A549 (cell line): ENCODE measurements around the gene UBB. TPM values are rescaled to one million over a fixed set of nuclear protein-coding genes. Genes with fewer than 3 reads are reported as not detected.

Source experiments
- ATAC-seq, 2 experiments: fragments of 200-7000 bp in 1 of 2; fragments of >200 bp in 1 of 2; cut with Nextera tagmentation in 1 of 2; cut with Tn5 transposase in 1 of 2; 3 replicates each; pipeline versions ENCODE4 v1.8.0 to v1.9.1; 2018 to 2020; ENCODE audit warnings: mild to moderate bottlenecking in 1 of 2, moderate library complexity in 1 of 2
- CTCF ChIA-PET: fragments of 300-600 bp; sonication (Branson Sonifier 250); formaldehyde crosslinking; extraction: SDS; loops from one replicate; lab custom pipeline; 2021; ENCODE audit warnings: antibody characterized with exemption, inconsistent platforms; lab: Yijun Ruan, JAX
- POLR2A ChIA-PET: fragments of 350-600 bp; formaldehyde crosslinking; extraction: SDS; loops from one replicate; lab custom pipeline; 2021; ENCODE audit warnings: antibody characterized with exemption, inconsistent platforms; lab: Yijun Ruan, JAX
- DNase-seq, 2 experiments: peaks; one replicate each; pipeline versions ENCODE4 v3.0.0 to v3.0.0-alpha.2; 2011 to 2016; ENCODE audit warnings: low read depth in 1 of 2, low spot score in 1 of 2
- FAIRE-seq: peaks from 2 replicates; lab custom pipeline; 2011; peaks lifted over from hg19 to GRCh38; lab: Jason Lieb, UNC
- H3K27ac ChIP-seq, 2 experiments: fragments of >200 bp; sonication (Bioruptor Twin); formaldehyde crosslinking; 3 replicates each; pipeline ENCODE4 v1.5.1; 2016 to 2017
- H3K4me1 ChIP-seq: fragments of >200 bp; sonication (Bioruptor Twin); formaldehyde crosslinking; 3 replicates; pipeline ENCODE4 v1.6.1; 2016
- H3K4me2 ChIP-seq: fragments of >200 bp; sonication (Bioruptor Twin); formaldehyde crosslinking; 3 replicates; pipeline ENCODE4 v1.6.1; 2016
- H3K4me3 ChIP-seq: fragments of >200 bp; sonication (Bioruptor Twin); formaldehyde crosslinking; 3 replicates; pipeline ENCODE4 v1.5.1; 2016
- H3K9me3 ChIP-seq: fragments of >200 bp; sonication (Bioruptor Twin); formaldehyde crosslinking; 3 replicates; pipeline ENCODE4 v1.6.1; 2016
- BHLHE40 ChIP-seq: IDR thresholded peaks from 2 replicates; pipeline ENCODE4 v1.6.1; 2012; ENCODE audit warnings: low read depth, low read length, inconsistent platforms
- CBX2 ChIP-seq: fragments of 200-600 bp; sonication (generic); IDR thresholded peaks from 2 replicates; pipeline ENCODE4 v1.6.1; 2016; ENCODE audit warnings: low read depth, mild to moderate bottlenecking, borderline replicate concordance
- CEBPB ChIP-seq, 2 experiments: fragments of >200 bp in 1 of 2; sonication (Bioruptor Twin) in 1 of 2; formaldehyde crosslinking in 1 of 2; IDR thresholded peaks; 2 replicates each; pipeline ENCODE4 v1.6.1; 2012 to 2016
- CHD2 ChIP-seq: fragments of 150-350 bp; IDR thresholded peaks from 2 replicates; pipeline ENCODE4 v1.6.1; 2014; ENCODE audit warnings: low read length; ENCODE audit not compliant: partially characterized antibody
- CHD4 ChIP-seq: fragments of 200-600 bp; sonication (generic); IDR thresholded peaks from 2 replicates; pipeline ENCODE4 v1.6.1; 2016; ENCODE audit warnings: antibody characterized with exemption, mild to moderate bottlenecking, borderline replicate concordance
- EHF ChIP-seq: fragments of 250-450 bp; sonication (Bioruptor Pico); IDR thresholded peaks from 2 replicates; pipeline ENCODE4 v1.5.0; 2020; ENCODE audit warnings: mild to moderate bottlenecking
- EHMT2 ChIP-seq: fragments of 200-600 bp; sonication (generic); IDR thresholded peaks from 2 replicates; pipeline ENCODE4 v1.6.1; 2016; ENCODE audit warnings: antibody characterized with exemption, low read depth, mild to moderate bottlenecking, moderate library complexity
- ESRRA ChIP-seq: fragments of 150-350 bp; IDR thresholded peaks from 2 replicates; pipeline ENCODE4 v1.6.1; 2014; ENCODE audit warnings: mild to moderate bottlenecking, low read length, borderline replicate concordance
- FOXS1 ChIP-seq: fragments of 250-450 bp; sonication (Bioruptor Pico); IDR thresholded peaks from 2 replicates; pipeline ENCODE4 v1.5.0; 2020; ENCODE audit warnings: mild to moderate bottlenecking, moderate library complexity
- HOXB13 ChIP-seq: fragments of 250-450 bp; sonication (Bioruptor Pico); IDR thresholded peaks from 2 replicates; pipeline ENCODE4 v1.5.0; 2020; ENCODE audit warnings: low read depth, mild to moderate bottlenecking, moderate library complexity
- JUNB ChIP-seq: fragments of >200 bp; sonication (Bioruptor Twin); formaldehyde crosslinking; IDR thresholded peaks from 2 replicates; pipeline ENCODE4 v1.6.1; 2016
- KDM5A ChIP-seq: fragments of 200-600 bp; sonication (generic); IDR thresholded peaks from 2 replicates; pipeline ENCODE4 v1.6.1; 2016; ENCODE audit warnings: antibody characterized with exemption, mild to moderate bottlenecking
- MAFK ChIP-seq: fragments of 450-650 bp; IDR thresholded peaks from 2 replicates; pipeline ENCODE4 v1.6.1; 2014; ENCODE audit not compliant: partially characterized antibody
- MYC ChIP-seq: IDR thresholded peaks from 2 replicates; pipeline ENCODE4 v1.6.1; 2012; ENCODE audit warnings: mild to moderate bottlenecking, inconsistent platforms, low read length, improper control_type of control experiment, borderline replicate concordance
- NPAS2 ChIP-seq: fragments of 250-450 bp; sonication (Bioruptor Pico); IDR thresholded peaks from 2 replicates; pipeline ENCODE4 v1.8.0; 2022; ENCODE audit warnings: mild to moderate bottlenecking, moderate library complexity, borderline replicate concordance
- POLR2A ChIP-seq: IDR thresholded peaks from 2 replicates; pipeline ENCODE4 v1.6.1; 2012; ENCODE audit warnings: mild to moderate bottlenecking, low read length
- RAD21 ChIP-seq, 2 experiments: fragments of >200 bp in 1 of 2; sonication (Bioruptor Twin) in 1 of 2; formaldehyde crosslinking in 1 of 2; IDR thresholded peaks in 1 of 2; conservative IDR thresholded peaks in 1 of 2; 2 replicates in 1 of 2; 3 replicates in 1 of 2; pipeline ENCODE4 v1.6.1; 2012 to 2018; ENCODE audit warnings: inconsistent platforms in 1 of 2
- RCOR1 ChIP-seq: fragments of 150-350 bp; IDR thresholded peaks from 2 replicates; pipeline ENCODE4 v1.6.1; 2014; ENCODE audit warnings: antibody characterized with exemption, low read length, low read depth
- TFCP2L1 ChIP-seq: fragments of 250-450 bp; sonication (Bioruptor Pico); IDR thresholded peaks from 2 replicates; pipeline ENCODE4 v1.5.0; 2021; ENCODE audit warnings: mild to moderate bottlenecking
- TP53 ChIP-seq: fragments of 250-450 bp; sonication (Bioruptor Pico); IDR thresholded peaks from 2 replicates; pipeline ENCODE4 v1.5.0; 2021; ENCODE audit warnings: mild to moderate bottlenecking, moderate library complexity
- ZC3H11A ChIP-seq: fragments of 450-650 bp; IDR thresholded peaks from 2 replicates; pipeline ENCODE4 v1.6.1; 2014; ENCODE audit warnings: antibody characterized with exemption, mild to moderate bottlenecking
- ZFP36 ChIP-seq: fragments of 450-650 bp; IDR thresholded peaks from 2 replicates; pipeline ENCODE4 v1.6.1; 2014; ENCODE audit warnings: borderline replicate concordance; ENCODE audit not compliant: partially characterized antibody
- ZNF302 ChIP-seq: fragments of 250-450 bp; sonication (Bioruptor Pico); IDR thresholded peaks from 2 replicates; pipeline ENCODE4 v1.9.0; 2021; ENCODE audit warnings: inconsistent platforms, mild to moderate bottlenecking, moderate library complexity
- ZSCAN20 ChIP-seq: fragments of 250-450 bp; sonication (Bioruptor Pico); IDR thresholded peaks from 2 replicates; pipeline ENCODE4 v1.8.0; 2022; ENCODE audit warnings: mild to moderate bottlenecking, moderate library complexity
- WGBS: methylation state at CpG from one replicate; pipeline ENCODE4 v1.1.6; 2017; ENCODE audit errors: missing lambda C conversion rate; 5-methylcytosine and 5-hydroxymethylcytosine counted together
- polyA plus RNA-seq, 4 experiments: library from polyadenylated mRNA; depleted of rRNA in 3 of 4; stranded (reverse); fragments of >200 nt; fragmentation: RNase III in 1 of 4; extraction: RNeasy Plus Mini Kit Qiagen cat#74134 plus additional on column Dnase treatment in 1 of 4; gene quantifications; 2 replicates in 3 of 4; 3 replicates in 1 of 4; pipeline ENCODE4 v1.2.3, GENCODE V29; 2011 to 2017
- TF ChIP-seq, protein P1 (sequence below): fragments of 250-450 bp; sonication (Bioruptor Pico); IDR thresholded peaks from 2 replicates; pipeline ENCODE4 v1.5.0; 2021; ENCODE audit warnings: mild to moderate bottlenecking, moderate library complexity, borderline replicate concordance
- TF ChIP-seq, protein P2 (sequence below): fragments of 250-450 bp; sonication (Bioruptor Pico); IDR thresholded peaks from 2 replicates; pipeline ENCODE4 v1.5.0; 2020; ENCODE audit warnings: low read depth, mild to moderate bottlenecking, moderate library complexity
- TF ChIP-seq, protein P3 (sequence below): fragments of >200 bp; sonication (Bioruptor Twin); formaldehyde crosslinking; IDR thresholded peaks from 2 replicates; pipeline ENCODE4 v1.6.1; 2016
- TF ChIP-seq, protein P4 (sequence below): IDR thresholded peaks from 2 replicates; pipeline ENCODE4 v1.6.1; 2012

Gene UBB
- polyA plus RNA-seq, 2 of the 4 experiments (the other 2 are of a cell fraction): 2,404 to 2,851 TPM

DNA sequence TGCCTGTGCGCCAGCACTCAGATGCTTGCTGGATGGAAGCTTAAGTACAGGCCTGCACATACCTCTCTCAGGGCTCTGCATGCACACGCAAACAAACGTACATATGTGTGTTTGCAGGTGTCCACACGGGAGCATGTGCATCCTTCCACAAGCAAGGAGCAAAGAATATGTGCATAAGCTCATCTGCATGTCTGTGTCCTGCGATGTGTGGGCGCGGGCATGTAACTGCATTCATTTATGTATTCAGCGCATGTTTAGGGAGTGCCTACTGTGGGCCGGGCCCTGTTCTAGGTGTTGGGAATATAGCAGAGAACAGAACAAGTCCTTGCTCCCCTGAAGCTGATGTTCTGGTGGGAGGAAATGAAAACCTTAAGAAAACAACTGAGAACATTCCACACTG, 48.2 kb downstream of the UBB start:
- WGBS: 95% methylated on average over 9 of the region's 9 CpGs
- 0 out of 3 replicates have a peak, but pooled peaks cover 3% of the 10 kb centered on the region for H3K4me1 ChIP-seq
- H3K9me3 ChIP-seq: no peaks in the 10 kb centered on the region
- FAIRE-seq (no peak), ATAC-seq (0 out of 6 replicates have a peak, but pooled peaks of 1 of the 2 experiments have one; percentile 16), DNase-seq (no peak)
- no peak overlapping the region for H3K4me2 ChIP-seq
- ChIA-PET CTCF (interaction anchor here (1.1 to 6.1 kb wide), 9 partner anchors 9 to 160 kb away, joined by 3 to 69 read pairs (median 15); partner anchors contain the start of gene TRPV2), POLR2A (interaction anchor here (1.6 to 4.5 kb wide), 2 partner anchors 9 to 12 kb away, joined by 7 to 43 read pairs; no protein-coding TSS in a partner anchor)
- TF ChIP-seq, protein P1, sequence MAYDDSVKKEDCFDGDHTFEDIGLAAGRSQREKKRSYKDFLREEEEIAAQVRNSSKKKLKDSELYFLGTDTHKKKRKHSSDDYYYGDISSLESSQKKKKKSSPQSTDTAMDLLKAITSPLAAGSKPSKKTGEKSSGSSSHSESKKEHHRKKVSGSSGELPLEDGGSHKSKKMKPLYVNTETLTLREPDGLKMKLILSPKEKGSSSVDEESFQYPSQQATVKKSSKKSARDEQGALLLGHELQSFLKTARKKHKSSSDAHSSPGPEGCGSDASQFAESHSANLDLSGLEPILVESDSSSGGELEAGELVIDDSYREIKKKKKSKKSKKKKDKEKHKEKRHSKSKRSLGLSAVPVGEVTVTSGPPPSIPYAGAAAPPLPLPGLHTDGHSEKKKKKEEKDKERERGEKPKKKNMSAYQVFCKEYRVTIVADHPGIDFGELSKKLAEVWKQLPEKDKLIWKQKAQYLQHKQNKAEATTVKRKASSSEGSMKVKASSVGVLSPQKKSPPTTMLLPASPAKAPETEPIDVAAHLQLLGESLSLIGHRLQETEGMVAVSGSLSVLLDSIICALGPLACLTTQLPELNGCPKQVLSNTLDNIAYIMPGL (CRISPR knock-in tag): no peak
- TF ChIP-seq, protein P2, sequence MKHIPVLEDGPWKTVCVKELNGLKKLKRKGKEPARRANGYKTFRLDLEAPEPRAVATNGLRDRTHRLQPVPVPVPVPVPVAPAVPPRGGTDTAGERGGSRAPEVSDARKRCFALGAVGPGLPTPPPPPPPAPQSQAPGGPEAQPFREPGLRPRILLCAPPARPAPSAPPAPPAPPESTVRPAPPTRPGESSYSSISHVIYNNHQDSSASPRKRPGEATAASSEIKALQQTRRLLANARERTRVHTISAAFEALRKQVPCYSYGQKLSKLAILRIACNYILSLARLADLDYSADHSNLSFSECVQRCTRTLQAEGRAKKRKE: no peak
- TF ChIP-seq FOXS1 (CRISPR knock-in tag): no peak
- no peak for TF ChIP-seq RAD21 (conservative IDR thresholded peaks at IDR 0.05 in 1 of 2, IDR thresholded peaks at IDR 0.05 in 1 of 2)
- TF ChIP-seq ZFP36: no peak
- no peak for TF ChIP-seq TFCP2L1 (CRISPR knock-in tag)
- TF ChIP-seq MAFK: no peak
- TF ChIP-seq ZSCAN20 (CRISPR knock-in tag): no peak
- TF ChIP-seq KDM5A: no peak
- no peak for TF ChIP-seq TP53
- no peak overlapping the region for H3K27ac ChIP-seq
- H3K4me3 ChIP-seq: no peak overlapping the region

DNA sequence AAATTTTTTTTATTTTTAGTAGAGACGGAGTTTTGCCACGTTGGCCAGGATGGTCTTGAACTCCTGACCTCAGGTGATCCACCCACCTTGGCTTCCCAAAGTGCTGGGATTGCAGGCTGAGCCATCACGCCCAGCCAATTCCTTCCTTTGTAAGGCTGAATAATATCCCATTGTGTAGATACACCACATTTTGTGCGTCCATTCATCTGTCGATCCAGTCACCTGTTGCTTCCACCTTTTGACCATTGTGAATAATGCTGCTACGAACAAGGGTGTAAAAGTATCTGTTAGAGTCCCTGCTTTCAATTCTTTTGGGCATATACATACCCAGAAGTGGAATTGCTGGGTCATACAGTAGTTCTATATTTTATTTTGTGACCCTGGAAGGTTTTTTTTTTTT, 49.8 kb downstream of the UBB start:
- no peak for TF ChIP-seq EHF (CRISPR knock-in tag)
- no peak for TF ChIP-seq ESRRA
- TF ChIP-seq POLR2A: no peak
- 0 out of 3 replicates have a peak, but pooled peaks cover 3% of the 10 kb centered on the region for H3K4me1 ChIP-seq
- no peak overlapping the region for H3K27ac ChIP-seq
- ATAC-seq (no peak), FAIRE-seq (no peak), DNase-seq (no peak)
- no peaks in the 10 kb centered on the region for H3K9me3 ChIP-seq
- ChIA-PET POLR2A (interaction anchor here (0.6 to 4.5 kb wide), 3 partner anchors 8 to 215 kb away, joined by 3 to 43 read pairs (median 3); partner anchors contain the start of genes NCOR1 and UBB), CTCF (interaction anchor here (0.6 to 6.1 kb wide), 7 partner anchors 8 to 91 kb away, joined by 3 to 69 read pairs (median 15); partner anchors contain the start of gene TRPV2)
- WGBS: 82% methylated on average over 6 of the region's 6 CpGs
- H3K4me2 ChIP-seq: no peak overlapping the region
- H3K4me3 ChIP-seq: no peak overlapping the region

DNA sequence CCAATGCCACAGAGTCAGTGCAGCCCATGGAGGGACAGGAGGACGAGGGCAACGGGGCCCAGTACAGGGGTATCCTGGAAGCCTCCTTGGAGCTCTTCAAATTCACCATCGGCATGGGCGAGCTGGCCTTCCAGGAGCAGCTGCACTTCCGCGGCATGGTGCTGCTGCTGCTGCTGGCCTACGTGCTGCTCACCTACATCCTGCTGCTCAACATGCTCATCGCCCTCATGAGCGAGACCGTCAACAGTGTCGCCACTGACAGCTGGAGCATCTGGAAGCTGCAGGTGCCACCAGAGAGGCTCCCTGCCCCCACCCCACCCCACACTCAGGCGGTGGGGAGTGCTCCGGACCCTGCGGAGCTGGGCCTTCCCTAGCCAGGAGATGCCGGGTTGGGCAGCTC, 51.1 kb downstream of the UBB start:
- no peaks in the 10 kb centered on the region for H3K9me3 ChIP-seq
- H3K27ac ChIP-seq: no peak overlapping the region
- no peak overlapping the region for H3K4me2 ChIP-seq
- 0 out of 3 replicates have a peak, but pooled peaks cover 3% of the 10 kb centered on the region for H3K4me1 ChIP-seq
- DNase-seq: no peak
- no peak for TF ChIP-seq CEBPB (IDR thresholded peaks at IDR 0.05)
- TF ChIP-seq BHLHE40: no peak
- TF ChIP-seq MYC: no peak
- TF ChIP-seq, protein P1 (CRISPR knock-in tag): no peak
- TF ChIP-seq HOXB13 (CRISPR knock-in tag): no peak
- no peak for TF ChIP-seq CHD2
- TF ChIP-seq JUNB: no peak
- TF ChIP-seq NPAS2: no peak
- no peak for TF ChIP-seq CBX2
- TF ChIP-seq, protein P3, sequence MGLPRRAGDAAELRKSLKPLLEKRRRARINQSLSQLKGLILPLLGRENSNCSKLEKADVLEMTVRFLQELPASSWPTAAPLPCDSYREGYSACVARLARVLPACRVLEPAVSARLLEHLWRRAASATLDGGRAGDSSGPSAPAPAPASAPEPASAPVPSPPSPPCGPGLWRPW: no peak
- TF ChIP-seq, protein P4, sequence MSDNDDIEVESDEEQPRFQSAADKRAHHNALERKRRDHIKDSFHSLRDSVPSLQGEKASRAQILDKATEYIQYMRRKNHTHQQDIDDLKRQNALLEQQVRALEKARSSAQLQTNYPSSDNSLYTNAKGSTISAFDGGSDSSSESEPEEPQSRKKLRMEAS: no peak
- TF ChIP-seq EHMT2: no peak
- no peak for TF ChIP-seq CHD4
- no peak for TF ChIP-seq ZC3H11A
- TF ChIP-seq RCOR1: no peak
- TF ChIP-seq ZNF302 (CRISPR knock-in tag): no peak
- H3K4me3 ChIP-seq: no peak overlapping the region
- WGBS: 89% methylated on average over 15 of the region's 15 CpGs
- CTCF ChIA-PET: interaction anchor here (0.6 to 3.0 kb wide), 7 partner anchors 9 to 487 kb away, joined by 3 to 12 read pairs (median 4); no protein-coding TSS in a partner anchor
- FAIRE-seq: no peak
- POLR2A ChIA-PET: interaction anchor here (1.0 to 1.5 kb wide), 2 partner anchors 12 to 51 kb away, joined by 3 read pairs; partner anchors contain the start of gene UBB
- no peak for ATAC-seq
